Neural crest cell (in vitro differentiated cells): ENCODE results near the gene CKS1B. TPM values are rescaled to one million over a fixed set of nuclear protein-coding genes. Genes with fewer than 3 reads are reported as not detected.
A peak's percentile ranks its signal among the peaks of the same experiment; 100 is the strongest.

Experiments
- DNase-seq: peaks from one replicate; pipeline ENCODE4 v3.0.0; 2021; ENCODE audit warnings: low read depth, mixed read lengths, low spot score
- H3K27ac Mint-ChIP-seq: one replicate; pipeline ENCODE4 v1.8.0; 2021; ENCODE audit warnings: mild to moderate bottlenecking, mixed read lengths; ENCODE audit not compliant: unreplicated experiment
- H3K27me3 Mint-ChIP-seq: 2 replicates; pipeline ENCODE4 v1.8.0; 2021; ENCODE audit warnings: low read depth, mild to moderate bottlenecking, mixed read lengths
- H3K36me3 Mint-ChIP-seq: 2 replicates; pipeline ENCODE4 v1.8.0; 2021; ENCODE audit warnings: low read depth, mild to moderate bottlenecking, mixed read lengths
- H3K4me1 Mint-ChIP-seq: 2 replicates; pipeline ENCODE4 v1.8.0; 2021; ENCODE audit warnings: mixed read lengths
- H3K4me3 Mint-ChIP-seq: one replicate; pipeline ENCODE4 v1.8.0; 2021; ENCODE audit warnings: mild to moderate bottlenecking, mixed read lengths
- H3K9me3 Mint-ChIP-seq: 2 replicates; pipeline ENCODE4 v1.8.0; 2021; ENCODE audit warnings: mixed read lengths
- total RNA-seq: library from RNA; stranded (reverse); gene quantifications from 2 replicates; pipeline ENCODE4 v1.2.1, GENCODE V29; 2021
- TF ChIP-seq, protein P1 (sequence below): fragments of 200-600 bp; sonication (generic); conservative IDR thresholded peaks from 2 replicates; pipeline ENCODE4 v1.5.0; 2021; ENCODE audit warnings: antibody characterized with exemption, mild to moderate bottlenecking

The CKS1B gene
- total RNA-seq, 1 donor from 2014 or later: 211 TPM

- Mint-ChIP-seq H3K27me3 (no peaks in the 10 kb centered on the region), H3K4me3 (peak overlapping the region; percentile 31), H3K27ac (no peak overlapping the region), H3K36me3 (peaks cover 7% of the 10 kb centered on the region), H3K9me3 (no peaks in the 10 kb centered on the region), H3K4me1 (peaks cover 9% of the 10 kb centered on the region)
- TF ChIP-seq, protein P1, sequence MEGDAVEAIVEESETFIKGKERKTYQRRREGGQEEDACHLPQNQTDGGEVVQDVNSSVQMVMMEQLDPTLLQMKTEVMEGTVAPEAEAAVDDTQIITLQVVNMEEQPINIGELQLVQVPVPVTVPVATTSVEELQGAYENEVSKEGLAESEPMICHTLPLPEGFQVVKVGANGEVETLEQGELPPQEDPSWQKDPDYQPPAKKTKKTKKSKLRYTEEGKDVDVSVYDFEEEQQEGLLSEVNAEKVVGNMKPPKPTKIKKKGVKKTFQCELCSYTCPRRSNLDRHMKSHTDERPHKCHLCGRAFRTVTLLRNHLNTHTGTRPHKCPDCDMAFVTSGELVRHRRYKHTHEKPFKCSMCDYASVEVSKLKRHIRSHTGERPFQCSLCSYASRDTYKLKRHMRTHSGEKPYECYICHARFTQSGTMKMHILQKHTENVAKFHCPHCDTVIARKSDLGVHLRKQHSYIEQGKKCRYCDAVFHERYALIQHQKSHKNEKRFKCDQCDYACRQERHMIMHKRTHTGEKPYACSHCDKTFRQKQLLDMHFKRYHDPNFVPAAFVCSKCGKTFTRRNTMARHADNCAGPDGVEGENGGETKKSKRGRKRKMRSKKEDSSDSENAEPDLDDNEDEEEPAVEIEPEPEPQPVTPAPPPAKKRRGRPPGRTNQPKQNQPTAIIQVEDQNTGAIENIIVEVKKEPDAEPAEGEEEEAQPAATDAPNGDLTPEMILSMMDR: no peak
- no peak for DNase-seq
These were observed 15.8 kb downstream of the CKS1B start for GRCh38 chr1:154990276-154990675.

DNA sequence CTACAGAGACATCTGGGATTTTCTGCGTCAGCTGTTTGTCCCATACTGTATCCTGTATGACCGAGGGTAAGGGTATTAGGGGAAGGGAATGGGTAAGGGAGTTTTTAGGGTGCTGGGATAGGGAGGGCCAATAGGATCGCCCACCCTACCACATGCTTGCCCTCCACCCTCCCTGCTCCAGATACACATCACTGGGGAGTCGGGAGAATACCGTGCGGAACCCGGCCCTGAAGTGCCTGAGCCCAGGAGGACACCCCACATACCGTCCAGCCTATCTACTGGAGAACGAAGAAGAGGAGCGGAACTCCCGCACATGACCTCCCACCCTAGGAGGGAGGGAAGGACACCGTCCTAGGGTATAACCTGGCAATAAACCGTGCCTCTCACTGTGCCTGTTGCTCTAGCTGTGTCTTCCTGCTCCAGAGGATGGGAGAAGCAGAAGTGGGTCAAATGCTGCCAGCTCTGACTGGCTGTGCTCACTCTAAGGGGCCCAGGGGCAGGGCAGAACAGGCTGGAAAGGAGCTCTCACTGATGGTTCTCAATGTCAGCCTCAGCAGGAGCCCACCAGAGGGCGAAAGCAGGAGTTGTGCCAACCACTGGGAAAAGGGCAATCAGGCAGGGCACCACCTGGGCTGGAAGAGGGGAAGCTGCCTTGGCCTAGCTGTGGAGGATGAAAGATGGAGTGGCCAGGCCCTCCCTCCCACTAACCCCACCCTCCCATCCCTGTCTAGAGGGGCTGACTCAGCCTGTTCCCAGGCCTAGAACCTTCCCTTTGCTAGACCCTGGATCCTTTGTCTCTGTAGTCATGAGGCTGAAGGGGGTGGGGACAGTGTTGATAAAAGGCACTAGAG, 18.5 kb downstream of the CKS1B start:
- H3K4me3 Mint-ChIP-seq: peak overlapping the region; percentile 67

DNA sequence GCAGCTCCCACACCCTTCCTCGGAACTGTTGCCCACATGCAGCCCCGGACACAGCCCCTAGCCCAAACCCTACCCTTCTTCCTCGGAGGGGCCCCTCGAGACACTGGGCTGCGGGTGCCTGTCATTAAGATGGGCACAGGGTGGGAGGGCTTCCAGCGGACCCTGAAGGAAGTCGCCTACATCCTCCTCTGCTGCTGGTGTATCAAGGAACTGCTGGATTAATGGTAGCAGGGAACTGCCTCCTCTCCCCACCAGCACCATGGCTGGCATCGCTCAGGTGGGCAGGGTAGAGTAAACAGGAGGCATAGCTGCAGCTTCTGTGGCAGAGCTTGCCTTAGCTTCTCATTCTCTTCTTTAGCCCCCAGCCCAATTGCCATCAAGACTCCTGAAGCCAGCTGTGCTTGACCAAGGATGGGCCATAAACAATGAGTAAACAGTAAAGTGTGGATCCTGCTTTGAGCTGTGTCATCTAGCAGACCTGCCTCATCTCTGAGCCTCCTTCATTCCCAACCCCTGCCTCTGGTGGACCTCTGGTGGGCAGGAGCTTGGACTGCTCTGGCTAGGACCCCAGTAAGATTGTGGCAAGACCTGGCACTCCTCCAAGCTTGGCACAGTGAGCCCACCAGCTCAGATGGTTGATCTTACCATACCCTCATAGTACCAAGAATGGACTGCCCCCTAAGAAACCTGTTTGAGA, 19.2 kb downstream of the CKS1B start, which contains the start of gene LENEP:
LENEP (plus strand) TSS at position 15 of the 697 bp plus-strand sequence; CDS start at position 37, 22 bp downstream.
- Mint-ChIP-seq H3K9me3 (no peaks in the 10 kb centered on the region), H3K4me3 (peak within 1 kb of the TSS; percentile 68), H3K27me3 (no peaks in the 10 kb centered on the region), H3K27ac (no peak within 1 kb of the TSS), H3K4me1 (peaks cover 9% of the 10 kb centered on the region), H3K36me3 (peaks cover 7% of the 10 kb centered on the region)
- TF ChIP-seq, protein P1: no peak
- no peak for DNase-seq

More for the DNA sequence above, 18.5 kb downstream of the CKS1B start:
- H3K27ac Mint-ChIP-seq: no peak overlapping the region
- H3K4me1 Mint-ChIP-seq: peaks cover 9% of the 10 kb centered on the region
- TF ChIP-seq, protein P1: peak; percentile 21
- H3K27me3 Mint-ChIP-seq: no peaks in the 10 kb centered on the region
- no peaks in the 10 kb centered on the region for H3K9me3 Mint-ChIP-seq
- peaks cover 7% of the 10 kb centered on the region for H3K36me3 Mint-ChIP-seq
- no peak for DNase-seq

DNA sequence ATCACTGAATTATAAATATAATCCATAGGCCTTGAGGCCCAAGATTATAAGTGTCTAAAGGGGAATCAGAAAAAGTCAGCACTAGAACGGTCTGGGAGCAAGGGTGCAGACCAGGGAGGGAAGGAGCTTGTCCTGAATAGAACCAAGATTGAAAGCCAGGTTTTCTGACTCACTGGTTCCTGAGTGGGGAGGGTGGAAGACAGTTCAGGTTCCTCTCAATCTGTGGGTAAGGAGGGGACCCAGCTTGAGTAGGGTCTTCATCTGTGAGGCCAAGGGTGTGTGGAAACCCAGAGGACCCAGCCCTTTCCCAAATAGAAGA, 19.7 kb downstream of the CKS1B start:
- DNase-seq: no peak
- H3K36me3 Mint-ChIP-seq: peaks cover 4% of the 10 kb centered on the region

GRCh38 chr1:154994591-154994990, 20.1 kb downstream of the CKS1B start:
- Mint-ChIP-seq H3K36me3 (peaks cover 3% of the 10 kb centered on the region), H3K4me1 (peaks cover 10% of the 10 kb centered on the region), H3K4me3 (peak overlapping the region; percentile 68), H3K9me3 (no peaks in the 10 kb centered on the region), H3K27ac (no peak overlapping the region), H3K27me3 (no peaks in the 10 kb centered on the region)
- TF ChIP-seq, protein P1: no peak
- no peak for DNase-seq

More for the DNA sequence above, 19.7 kb downstream of the CKS1B start:
- H3K4me3 Mint-ChIP-seq: peak overlapping the region; percentile 68
- H3K4me1 Mint-ChIP-seq: peaks cover 10% of the 10 kb centered on the region
- H3K27me3 Mint-ChIP-seq: no peaks in the 10 kb centered on the region
- TF ChIP-seq, protein P1: no peak
- H3K27ac Mint-ChIP-seq: no peak overlapping the region
- H3K9me3 Mint-ChIP-seq: no peaks in the 10 kb centered on the region
